HCT116 (cell line): Measurements from ENCODE around the gene TRIM45. TPM values are rescaled to one million over a fixed set of nuclear protein-coding genes. Genes with fewer than 3 reads are reported as not detected.

Source experiments
- ATAC-seq: fragments of 200-7000 bp; cut with Tn5 transposase; 2 replicates; pipeline ENCODE4 v1.9.1; 2020; ENCODE audit warnings: mild to moderate bottlenecking, moderate library complexity
- BruUV-seq: library from RNA; stranded (reverse); fragments of 400-500 nt; replicated peaks from 2 replicates; lab custom pipeline; 2021; lab: Mats Ljungman, UMichigan
- CTCF ChIA-PET: fragments of 300-600 bp; sonication (Branson Sonifier 250); formaldehyde crosslinking; loops from one replicate; lab custom pipeline; 2021; ENCODE audit warnings: antibody characterized with exemption; lab: Charles Lee
- POLR2A ChIA-PET: fragments of 300-600, 350-600 bp; sonication (Branson Sonifier 250); formaldehyde crosslinking; loops from one replicate; lab custom pipeline; 2021; ENCODE audit warnings: antibody characterized with exemption; lab: Charles Lee
- RAD21 ChIA-PET, 2 experiments: fragments of 300-600 bp; sonication (Branson Sonifier 250); formaldehyde crosslinking; loops; one replicate each; lab custom pipeline; 2023; ENCODE audit warnings: low total read pairs in 2 of 2; ENCODE audit not compliant: uncharacterized antibody in 2 of 2, unreplicated experiment in 2 of 2, low non-redundant PET in 1 of 2; lab: Charles Lee
- DNase-seq: peaks from one replicate; pipeline ENCODE4 v3.0.0-alpha.2; 2010; ENCODE audit warnings: low read depth, low spot score
- H2AFZ ChIP-seq: fragments of 200-600 bp; shearing (Covaris generic), sonication (generic); 2 replicates; pipeline ENCODE4 v1.6.1; 2017; ENCODE audit warnings: low read depth, mixed run types, mixed read lengths, antibody characterized with exemption, low read length; ENCODE audit not compliant: poor library complexity, severe bottlenecking
- H3K27ac ChIP-seq: 2 replicates; pipeline ENCODE4 v1.5.1; 2012; ENCODE audit warnings: low read depth, low read length
- H3K27me3 ChIP-seq: fragments of 200-600 bp; sonication (generic); 2 replicates; pipeline ENCODE4 v1.6.1; 2016; ENCODE audit warnings: mixed run types, low read length, mixed read lengths; ENCODE audit not compliant: insufficient read depth
- H3K36me3 ChIP-seq, 2 experiments: fragments of 200-500 bp in 1 of 2; fragments of 200-600 bp in 1 of 2; sonication (Bioruptor generic) in 1 of 2; sonication (generic) in 1 of 2; 2 replicates each; pipeline versions ENCODE4 v1.5.1 to v1.6.1; 2014 to 2016; ENCODE audit warnings: low read length in 2 of 2, inconsistent platforms in 1 of 2, mixed read lengths in 1 of 2, mixed run types in 1 of 2; ENCODE audit not compliant: insufficient read depth in 2 of 2, control insufficient read depth in 1 of 2
- H3K4me1 ChIP-seq, 2 experiments: fragments of 200-600 bp in 1 of 2; sonication (generic) in 1 of 2; 2 replicates each; pipeline versions ENCODE4 v1.5.1 to v1.6.1; 2012 to 2017; ENCODE audit warnings: low read length in 2 of 2, inconsistent platforms in 1 of 2, mild to moderate bottlenecking in 1 of 2, mixed read lengths in 1 of 2, mixed run types in 1 of 2, moderate library complexity in 1 of 2; ENCODE audit not compliant: insufficient read depth in 2 of 2, control insufficient read depth in 1 of 2
- H3K4me2 ChIP-seq: fragments of 200-600 bp; sonication (generic); 2 replicates; pipeline ENCODE4 v1.6.1; 2017; ENCODE audit warnings: mixed run types, low read length, mixed read lengths
- H3K4me3 ChIP-seq, 2 experiments: fragments of 200-600 bp in 1 of 2; sonication (generic) in 1 of 2; replicated peaks in 1 of 2; 2 replicates each; pipeline ENCODE4 v1.5.1; 2011 to 2016; ENCODE audit warnings: low read length in 2 of 2, control low read depth in 1 of 2, low read depth in 1 of 2, mild to moderate bottlenecking in 1 of 2, mixed read lengths in 1 of 2, mixed run types in 1 of 2
- H3K79me2 ChIP-seq: fragments of 200-600 bp; sonication (generic); 2 replicates; pipeline ENCODE4 v1.6.1; 2017; ENCODE audit warnings: mild to moderate bottlenecking, mixed run types, low read length, moderate library complexity, mixed read lengths; ENCODE audit not compliant: insufficient read depth
- H3K9ac ChIP-seq: fragments of 200-600 bp; sonication (generic); 2 replicates; pipeline ENCODE4 v1.6.1; 2016; ENCODE audit warnings: low read length, mixed read lengths
- H3K9me2 ChIP-seq: fragments of 200-600 bp; sonication (generic), shearing (Covaris generic); 2 replicates; pipeline ENCODE4 v1.6.1; 2017; ENCODE audit warnings: mixed run types, mild to moderate bottlenecking, moderate library complexity; ENCODE audit not compliant: insufficient read depth
- H3K9me3 ChIP-seq, 2 experiments: fragments of 200-500 bp in 1 of 2; fragments of 200-600 bp in 1 of 2; sonication (Bioruptor generic) in 1 of 2; sonication (generic) in 1 of 2; 2 replicates each; pipeline ENCODE4 v1.6.1; 2014 to 2017; ENCODE audit warnings: low read length in 2 of 2, mixed read lengths in 2 of 2, inconsistent platforms in 1 of 2, low read depth in 1 of 2, mild to moderate bottlenecking in 1 of 2, mixed run types in 1 of 2, moderate library complexity in 1 of 2; ENCODE audit not compliant: control insufficient read depth in 1 of 2, insufficient read depth in 1 of 2
- H4K20me1 ChIP-seq: fragments of 200-600 bp; sonication (generic), shearing (Covaris generic); 2 replicates; pipeline ENCODE4 v1.6.1; 2017; ENCODE audit warnings: mixed run types, mild to moderate bottlenecking, moderate library complexity; ENCODE audit not compliant: insufficient read depth
- RAD21 ChIP-seq: IDR thresholded peaks from 2 replicates; pipeline ENCODE4 v1.6.1; 2012; ENCODE audit warnings: low read depth, mild to moderate bottlenecking
- YY1 ChIP-seq: IDR thresholded peaks from 2 replicates; pipeline ENCODE4 v1.6.1; 2011; ENCODE audit warnings: low read length, low read depth, moderate library complexity, mild to moderate bottlenecking; ENCODE audit not compliant: insufficient replicate concordance; ENCODE audit errors: extremely low read depth
- intact Hi-C: fragments of 100-400 bp; cut with micrococcal nuclease; formaldehyde crosslinking; loops from 2 replicates; pipeline ENCODE4 v1.10.0; 2022
- total RNA-seq: library from RNA; stranded (reverse); gene quantifications from one replicate; pipeline ENCODE4 v1.2.1, GENCODE V29; 2021; ENCODE audit not compliant: unreplicated experiment
- TF ChIP-seq, protein P1 (sequence below), 3 experiments: fragments of 200-600 bp in 1 of 3; sonication (generic) in 1 of 3; IDR thresholded peaks in 2 of 3; conservative IDR thresholded peaks in 1 of 3; 2 replicates each; pipeline ENCODE4 v1.5.1; 2012 to 2017; ENCODE audit warnings: low read depth in 2 of 3, low read length in 2 of 3, antibody characterized with exemption in 1 of 3, borderline replicate concordance in 1 of 3, control low read depth in 1 of 3, mild to moderate bottlenecking in 1 of 3, mixed read lengths in 1 of 3, mixed run types in 1 of 3, moderate library complexity in 1 of 3; ENCODE audit not compliant: insufficient read depth in 1 of 3

TRIM45 gene
- total RNA-seq, 1 experiment from 2014 or later, result 3.5 TPM

GRCh38 chr1:117067533-117068370 lies 53.8 kb downstream of the TRIM45 start:
- Histone ChIP-seq H3K27ac (no peak overlapping the region), H3K4me2 (no peak overlapping the region), H2AFZ (no peak overlapping the region), H3K36me3 (peaks cover 0 to 12% of the 10 kb centered on the region in 2 experiments; a peak in 1 of 4 replicates), H3K9me3 (no peaks in the 10 kb centered on the region), H3K27me3 (no peaks in the 10 kb centered on the region), H3K4me1 (no peaks in the 10 kb centered on the region), H3K9me2 (no peaks in the 10 kb centered on the region), H3K79me2 (peaks cover 63% of the 10 kb centered on the region), H3K4me3 (no peak overlapping the region), H4K20me1 (no peaks in the 10 kb centered on the region), H3K9ac (no peak overlapping the region)
- CTCF ChIA-PET, result interaction anchor here (0.6 to 9.0 kb wide), 13 partner anchors 25 to 828 kb away, joined by 3 to 101 read pairs (median 4); partner anchors contain the start of gene MAN1A2
- DNase-seq (peak; percentile 18), ATAC-seq (peak; percentile 95)
- intact Hi-C loops, result loop anchor here (1.0 to 10.0 kb wide), 4 partner anchors 61 to 827 kb away; no protein-coding TSS in a partner anchor
- TF ChIP-seq, protein P1, sequence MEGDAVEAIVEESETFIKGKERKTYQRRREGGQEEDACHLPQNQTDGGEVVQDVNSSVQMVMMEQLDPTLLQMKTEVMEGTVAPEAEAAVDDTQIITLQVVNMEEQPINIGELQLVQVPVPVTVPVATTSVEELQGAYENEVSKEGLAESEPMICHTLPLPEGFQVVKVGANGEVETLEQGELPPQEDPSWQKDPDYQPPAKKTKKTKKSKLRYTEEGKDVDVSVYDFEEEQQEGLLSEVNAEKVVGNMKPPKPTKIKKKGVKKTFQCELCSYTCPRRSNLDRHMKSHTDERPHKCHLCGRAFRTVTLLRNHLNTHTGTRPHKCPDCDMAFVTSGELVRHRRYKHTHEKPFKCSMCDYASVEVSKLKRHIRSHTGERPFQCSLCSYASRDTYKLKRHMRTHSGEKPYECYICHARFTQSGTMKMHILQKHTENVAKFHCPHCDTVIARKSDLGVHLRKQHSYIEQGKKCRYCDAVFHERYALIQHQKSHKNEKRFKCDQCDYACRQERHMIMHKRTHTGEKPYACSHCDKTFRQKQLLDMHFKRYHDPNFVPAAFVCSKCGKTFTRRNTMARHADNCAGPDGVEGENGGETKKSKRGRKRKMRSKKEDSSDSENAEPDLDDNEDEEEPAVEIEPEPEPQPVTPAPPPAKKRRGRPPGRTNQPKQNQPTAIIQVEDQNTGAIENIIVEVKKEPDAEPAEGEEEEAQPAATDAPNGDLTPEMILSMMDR (IDR thresholded peaks at IDR 0.05 in 2 of 3, conservative IDR thresholded peaks at IDR 0.05 in 1 of 3; ENCODE audit: borderline replicate concordance in 1 of 3, insufficient read depth in 1 of 3, low read depth in 2 of 3, low read length in 2 of 3), result peak; percentile 69 to 74 (median 69)
- no peak for TF ChIP-seq YY1
- peak; percentile 89 for TF ChIP-seq RAD21
- BruUV-seq, result no TSS peak
- POLR2A ChIA-PET, result no interaction called here
- RAD21 ChIA-PET, result interaction anchor here (0.6 to 1.4 kb wide), 6 partner anchors 61 to 626 kb away, joined by 3 to 12 read pairs (median 6); no protein-coding TSS in a partner anchor
